CD14-positive monocyte (primary cell): ENCODE measurements around the gene HERC4. TPM values are rescaled to one million over a fixed set of nuclear protein-coding genes. Genes with fewer than 3 reads are reported as not detected.

Experiments
- DNase-seq, 3 donors: peaks; one replicate each; pipeline ENCODE4 v3.0.0-alpha.2; 2011 to 2022
- H2AFZ ChIP-seq: 2 replicates; pipeline ENCODE4 v1.6.0; 2012; ENCODE audit warnings: mild to moderate bottlenecking, low read depth, low read length, inconsistent platforms; ENCODE audit not compliant: insufficient read depth, poor library complexity, severe bottlenecking
- H3K27ac ChIP-seq, 2 donors: 1 replicate in 1 of 2; 2 replicates in 1 of 2; pipeline ENCODE4 v1.5.1; 2012 to 2013; ENCODE audit warnings: low read length in 2 of 2, control low read depth in 1 of 2, inconsistent platforms in 1 of 2, low read depth in 1 of 2, mild to moderate bottlenecking in 1 of 2
- H3K27me3 ChIP-seq, 2 donors: one replicate each; pipeline versions ENCODE4 v1.6.0 to v1.6.1; 2011 to 2013; ENCODE audit warnings: low read length in 2 of 2; ENCODE audit not compliant: control insufficient read depth in 2 of 2, insufficient read depth in 2 of 2
- H3K36me3 ChIP-seq, 2 donors: replicated peaks in 1 of 2; 1 replicate in 1 of 2; 2 replicates in 1 of 2; pipeline versions ENCODE4 v1.5.1 to v1.6.1; 2012 to 2013; ENCODE audit warnings: low read length in 2 of 2, control low read depth in 1 of 2, inconsistent platforms in 1 of 2, mild to moderate bottlenecking in 1 of 2; ENCODE audit not compliant: insufficient read depth in 2 of 2, control insufficient read depth in 1 of 2
- H3K4me1 ChIP-seq, 2 donors: 1 replicate in 1 of 2; 2 replicates in 1 of 2; pipeline versions ENCODE4 v1.5.1 to v1.6.1; 2012 to 2013; ENCODE audit warnings: low read length in 2 of 2, control low read depth in 1 of 2, inconsistent platforms in 1 of 2, mild to moderate bottlenecking in 1 of 2, moderate library complexity in 1 of 2; ENCODE audit not compliant: insufficient read depth in 2 of 2, control insufficient read depth in 1 of 2
- H3K4me2 ChIP-seq: replicated peaks from 2 replicates; pipeline ENCODE3; 2012; ENCODE audit warnings: low read length, moderate library complexity, mild to moderate bottlenecking; ENCODE audit not compliant: poor library complexity, severe bottlenecking; ENCODE audit errors: extremely low read depth
- H3K4me3 ChIP-seq, 3 experiments: fragments of 200-600 bp in 1 of 3; sonication (generic) in 1 of 3; replicated peaks in 1 of 3; 1 replicate in 2 of 3; 2 replicates in 1 of 3; pipeline ENCODE4 v1.5.1; 2011 to 2013; ENCODE audit warnings: low read length in 3 of 3, mild to moderate bottlenecking in 3 of 3, control low read depth in 2 of 3, low read depth in 2 of 3, inconsistent platforms in 1 of 3, moderate library complexity in 1 of 3
- H3K79me2 ChIP-seq: 2 replicates; pipeline ENCODE4 v1.6.0; 2012; ENCODE audit warnings: mild to moderate bottlenecking, control low read depth, inconsistent platforms, low read length, moderate library complexity; ENCODE audit not compliant: insufficient read depth
- H3K9ac ChIP-seq: 2 replicates; pipeline ENCODE4 v1.6.0; 2017; ENCODE audit warnings: low read length, mild to moderate bottlenecking; ENCODE audit not compliant: insufficient read depth, poor library complexity, severe bottlenecking
- H3K9me3 ChIP-seq, 2 donors: replicated peaks in 1 of 2; 1 replicate in 1 of 2; 2 replicates in 1 of 2; pipeline versions ENCODE4 v1.5.1 to v1.6.1; 2012 to 2013; ENCODE audit warnings: low read length in 2 of 2, control low read depth in 1 of 2; ENCODE audit not compliant: control insufficient read depth in 1 of 2, insufficient read depth in 1 of 2
- H4K20me1 ChIP-seq: 2 replicates; pipeline ENCODE4 v1.6.0; 2012; ENCODE audit warnings: mild to moderate bottlenecking, low read length, control low read depth, moderate library complexity; ENCODE audit not compliant: insufficient read depth
- H3K27ac Mint-ChIP-seq, 7 donors: one replicate each; pipeline ENCODE4 v1.8.0; 2020; ENCODE audit warnings: mild to moderate bottlenecking in 7 of 7, mixed read lengths in 7 of 7, moderate library complexity in 6 of 7, inconsistent platforms in 2 of 7
- H3K27me3 Mint-ChIP-seq, 3 donors: one replicate each; pipeline ENCODE4 v1.8.0; 2021 to 2022; ENCODE audit warnings: low read depth in 3 of 3, mild to moderate bottlenecking in 3 of 3, mixed read lengths in 3 of 3, moderate library complexity in 3 of 3, inconsistent platforms in 1 of 3
- H3K36me3 Mint-ChIP-seq, 2 donors: one replicate each; pipeline ENCODE4 v1.8.0; 2020; ENCODE audit warnings: mixed read lengths in 2 of 2, inconsistent platforms in 1 of 2, mild to moderate bottlenecking in 1 of 2
- H3K4me1 Mint-ChIP-seq: one replicate; pipeline ENCODE4 v1.8.0; 2020; ENCODE audit warnings: mild to moderate bottlenecking, mixed read lengths
- H3K4me3 Mint-ChIP-seq, 2 donors: one replicate each; pipeline ENCODE4 v1.8.0; 2020; ENCODE audit warnings: mild to moderate bottlenecking in 2 of 2, mixed read lengths in 2 of 2, moderate library complexity in 1 of 2
- H3K9me3 Mint-ChIP-seq, 7 donors: one replicate each; pipeline ENCODE4 v1.8.0; 2020 to 2022; ENCODE audit warnings: mixed read lengths in 7 of 7, mild to moderate bottlenecking in 6 of 7, moderate library complexity in 6 of 7, inconsistent platforms in 2 of 7
- CTCF ChIP-seq: fragments of 200-600 bp; IDR thresholded peaks from one replicate; pipeline ENCODE4 v1.8.0; 2022; ENCODE audit warnings: antibody characterized with exemption, mild to moderate bottlenecking
- WGBS: methylation state at CpG from one replicate; pipeline ENCODE4 v1.1.5; 2013; ENCODE audit warnings: missing lambda C conversion rate; ENCODE audit not compliant: insufficient coverage; 5-methylcytosine and 5-hydroxymethylcytosine counted together
- intact Hi-C, 2 donors: fragments of 100-400 bp; cut with micrococcal nuclease; formaldehyde crosslinking; loops; one replicate each; pipeline versions ENCODE4 v1.15.0 to v1.15.1; 2023
- polyA plus RNA-seq, 3 donors: library from polyadenylated mRNA; depleted of rRNA in 1 of 3; unstranded in 2 of 3; stranded (reverse) in 1 of 3; fragments of 300-500 nt in 2 of 3; fragments of >200 nt in 1 of 3; fragmentation: Illumina TruSeq in 2 of 3; gene quantifications; 1 replicate in 2 of 3; 2 replicates in 1 of 3; pipeline ENCODE4 v1.2.3, GENCODE V29; 2012 to 2021

Gene HERC4
- polyA plus RNA-seq, 3 donors: 10.7 to 17.5 (median 14.3) TPM

- H3K4me2 ChIP-seq: no peak overlapping the region
- no peaks in the 10 kb centered on the region for H3K9me3 ChIP-seq
- no CpG with 5 or more reads among the region's 1 CpG for WGBS
- TF ChIP-seq CTCF: no peak
- no peak overlapping the region for H3K27ac ChIP-seq
- no peaks in the 10 kb centered on the region for H3K4me1 ChIP-seq
- H3K4me3 Mint-ChIP-seq: no peak overlapping the region
- H3K36me3 ChIP-seq: no peaks in the 10 kb centered on the region
- H3K79me2 ChIP-seq: no peaks in the 10 kb centered on the region
- H3K4me3 ChIP-seq: no peak overlapping the region
- H3K27me3 ChIP-seq: no peaks in the 10 kb centered on the region
- H3K27ac Mint-ChIP-seq: no peak overlapping the region
- H3K4me1 Mint-ChIP-seq: peaks cover 8% of the 10 kb centered on the region
- H3K36me3 Mint-ChIP-seq: no peaks in the 10 kb centered on the region
- no peaks in the 10 kb centered on the region for H3K9me3 Mint-ChIP-seq
- intact Hi-C loops: no loop called here
- H2AFZ ChIP-seq: no peak overlapping the region
- no peak overlapping the region for H3K9ac ChIP-seq
- DNase-seq: no peak
- H3K27me3 Mint-ChIP-seq: peaks cover 1 to 2% (median 2%) of the 10 kb centered on the region in 3 donors
- no peaks in the 10 kb centered on the region for H4K20me1 ChIP-seq
These were observed 8.9 kb upstream of the HERC4 start for GRCh38 chr10:68083953-68084352.

DNA sequence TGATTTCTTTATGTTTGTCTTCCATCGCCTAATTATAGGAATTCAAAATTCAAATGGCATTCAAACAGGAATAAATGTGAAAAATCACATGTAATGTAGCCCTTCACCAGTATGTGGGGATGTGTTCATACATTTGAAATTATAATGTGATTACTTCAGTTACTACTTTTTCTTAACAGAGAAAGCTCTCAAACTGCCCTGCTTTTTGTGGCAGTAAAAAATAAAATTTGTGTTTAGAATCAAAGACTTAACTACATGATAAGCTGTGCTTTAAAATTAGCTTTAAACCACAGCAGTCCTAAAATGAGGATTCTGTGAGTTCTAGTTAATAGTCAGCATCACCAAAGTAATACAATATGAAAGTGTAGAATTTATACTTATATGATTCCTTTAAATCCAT is 7.8 kb upstream of the HERC4 start:
- no peaks in the 10 kb centered on the region for H3K4me1 ChIP-seq
- H3K27ac Mint-ChIP-seq: no peak overlapping the region
- no peak overlapping the region for H2AFZ ChIP-seq
- no CpG with 5 or more reads among the region's 1 CpG for WGBS
- no peaks in the 10 kb centered on the region for H4K20me1 ChIP-seq
- H3K36me3 ChIP-seq: no peaks in the 10 kb centered on the region
- H3K36me3 Mint-ChIP-seq: no peaks in the 10 kb centered on the region
- H3K27ac ChIP-seq: no peak overlapping the region
- H3K79me2 ChIP-seq: no peaks in the 10 kb centered on the region
- no peaks in the 10 kb centered on the region for H3K27me3 ChIP-seq
- no peak for DNase-seq
- H3K27me3 Mint-ChIP-seq: peaks cover 1 to 2% (median 2%) of the 10 kb centered on the region in 3 donors
- intact Hi-C loops: no loop called here
- no peaks in the 10 kb centered on the region for H3K9me3 Mint-ChIP-seq
- peaks cover 4% of the 10 kb centered on the region for H3K4me1 Mint-ChIP-seq
- no peaks in the 10 kb centered on the region for H3K9me3 ChIP-seq
- peak; percentile 10 for TF ChIP-seq CTCF
- H3K9ac ChIP-seq: no peak overlapping the region
- no peak overlapping the region for H3K4me3 Mint-ChIP-seq
- no peak overlapping the region for H3K4me2 ChIP-seq
- H3K4me3 ChIP-seq: no peak overlapping the region
